GM19193 (cell line): ENCODE measurements around the gene KLF3.

Experiments used
- POLR2A ChIP-seq: IDR thresholded peaks from 4 replicates; pipeline ENCODE4 v1.6.1; 2011; ENCODE audit not compliant: insufficient read depth, insufficient read length; ENCODE audit errors: extremely low read depth

The KLF3 gene

DNA sequence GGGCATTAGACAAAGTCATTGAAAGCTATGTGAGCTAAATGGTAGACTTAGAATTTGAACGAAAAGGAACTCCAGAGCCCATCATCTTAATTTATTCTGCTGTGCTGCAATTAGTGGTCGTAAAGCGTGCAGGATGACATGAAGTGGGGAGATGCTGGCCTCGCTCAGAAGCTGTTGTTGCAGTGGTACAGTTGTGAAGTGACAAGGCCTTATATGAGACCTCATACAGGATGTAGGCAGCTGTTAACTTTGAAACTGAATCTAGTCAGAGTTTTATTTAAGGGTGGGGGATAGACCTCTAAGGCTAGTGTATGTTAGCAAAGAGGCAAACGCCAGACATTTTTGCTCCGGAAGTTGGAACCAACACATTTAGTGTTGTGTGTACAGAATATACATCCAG lies 13.4 kb downstream of the KLF3 start:
- TF ChIP-seq POLR2A, result no peak

DNA sequence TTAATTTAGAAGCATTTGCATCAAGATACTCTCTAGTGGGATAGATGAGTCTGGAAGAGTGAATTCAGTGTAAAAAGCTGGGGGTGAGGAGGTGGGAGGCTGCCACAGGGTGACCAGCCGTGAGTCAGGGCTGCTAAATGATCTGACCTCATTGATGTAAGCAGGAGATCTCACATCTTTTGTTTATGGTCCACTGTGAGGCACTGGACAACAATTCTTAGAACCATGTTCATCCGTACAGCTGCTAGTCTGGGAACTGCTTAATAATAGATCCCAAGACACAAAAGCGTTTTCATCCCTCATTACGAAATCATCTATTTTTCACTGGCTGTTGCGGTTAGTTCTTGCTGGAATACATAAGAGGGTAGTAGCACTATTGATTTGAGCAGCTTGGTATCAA lies 14.1 kb downstream of the KLF3 start:
- TF ChIP-seq POLR2A, result no peak

DNA sequence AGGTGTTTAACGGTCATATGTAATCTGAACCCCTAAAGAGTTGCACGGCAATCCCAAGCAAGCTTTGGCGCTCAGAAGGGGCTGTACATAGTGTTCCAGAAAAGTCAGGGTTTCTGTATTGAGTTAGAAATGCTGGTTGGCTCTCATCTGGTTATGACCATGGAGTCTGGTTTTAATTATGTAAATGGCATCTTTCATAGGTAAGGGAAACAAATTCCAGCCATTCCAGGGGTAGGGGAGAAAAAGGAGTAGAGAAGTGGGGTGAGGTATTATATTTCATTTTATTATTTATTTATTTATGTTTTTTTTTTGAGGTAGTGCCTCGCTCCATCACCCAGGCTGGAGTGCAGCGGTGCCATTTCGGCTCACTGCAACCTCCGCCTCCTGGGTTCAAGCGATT lies 15.9 kb downstream of the KLF3 start:
- TF ChIP-seq POLR2A, result no peak

DNA sequence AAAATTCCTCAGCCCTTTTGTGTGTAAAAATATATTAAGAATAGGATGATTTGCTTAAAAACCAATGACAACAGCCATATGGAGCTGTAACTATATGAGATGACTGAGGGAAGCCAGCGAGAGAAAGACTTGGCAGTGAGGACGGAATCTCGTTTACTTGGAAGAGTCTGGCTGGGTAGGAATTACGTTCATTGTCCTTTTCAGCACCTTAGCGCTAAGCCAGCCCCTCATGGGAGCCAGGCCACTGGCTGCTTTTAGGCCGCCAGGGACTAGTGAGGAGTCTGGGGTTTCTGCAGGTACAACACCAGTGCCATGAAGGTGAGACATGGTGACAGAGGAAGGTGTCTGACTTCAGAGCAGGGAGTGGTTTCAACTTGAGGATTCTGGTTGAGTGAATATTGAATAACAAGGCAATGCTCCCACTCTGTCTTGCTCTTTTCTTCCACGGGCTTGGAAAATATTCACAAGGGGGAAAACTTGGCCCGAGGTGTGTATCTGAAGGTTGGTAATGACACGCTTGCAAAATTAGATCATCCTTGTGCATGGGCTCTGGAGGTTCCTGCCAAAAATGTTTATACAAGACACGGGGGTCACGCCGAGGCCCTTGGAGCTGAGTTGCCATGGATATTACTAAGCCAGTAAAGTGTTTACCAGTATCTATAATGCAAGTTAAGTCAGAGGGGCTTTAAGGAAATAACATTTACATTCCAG lies 17.4 kb downstream of the KLF3 start:
- TF ChIP-seq POLR2A, result no peak

DNA sequence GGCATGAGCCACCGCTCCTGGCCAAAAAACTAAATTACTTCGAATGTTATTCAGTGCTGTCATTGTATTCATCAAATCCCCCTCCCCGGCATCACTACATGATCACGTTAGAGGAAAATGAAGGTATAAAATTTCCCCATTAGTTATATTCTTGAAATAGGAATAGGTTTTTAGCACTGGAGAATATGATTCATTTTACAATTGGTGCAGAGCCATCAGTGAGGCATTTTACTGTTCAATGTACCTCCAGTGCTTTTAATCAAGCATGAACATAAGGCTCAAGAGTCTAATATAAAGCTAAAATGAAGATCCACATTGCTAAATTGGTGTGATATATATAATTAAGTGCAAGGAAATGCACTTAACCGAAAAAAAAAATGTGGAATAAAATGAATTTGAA lies 18.3 kb downstream of the KLF3 start:
- no peak for TF ChIP-seq POLR2A

DNA sequence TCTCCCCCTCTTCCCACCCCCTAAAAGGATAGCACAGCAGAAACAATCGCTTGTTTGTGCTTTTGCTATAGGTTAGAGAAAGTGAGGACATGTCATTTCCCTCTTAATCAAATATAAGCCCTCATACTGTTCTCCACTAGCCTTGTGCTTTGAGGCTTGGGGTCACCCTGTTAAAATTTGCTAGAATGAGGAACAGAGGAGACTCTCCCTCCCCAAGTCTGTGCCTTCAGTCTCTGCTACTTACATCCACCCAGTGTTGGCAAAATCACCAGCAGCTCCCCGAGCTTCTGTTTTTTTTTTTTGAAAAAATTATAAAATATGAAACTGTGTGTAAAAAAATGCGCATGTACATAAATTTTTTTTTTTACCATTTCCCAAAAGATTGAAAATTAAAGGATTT lies 19.3 kb downstream of the KLF3 start:
- no peak for TF ChIP-seq POLR2A

DNA sequence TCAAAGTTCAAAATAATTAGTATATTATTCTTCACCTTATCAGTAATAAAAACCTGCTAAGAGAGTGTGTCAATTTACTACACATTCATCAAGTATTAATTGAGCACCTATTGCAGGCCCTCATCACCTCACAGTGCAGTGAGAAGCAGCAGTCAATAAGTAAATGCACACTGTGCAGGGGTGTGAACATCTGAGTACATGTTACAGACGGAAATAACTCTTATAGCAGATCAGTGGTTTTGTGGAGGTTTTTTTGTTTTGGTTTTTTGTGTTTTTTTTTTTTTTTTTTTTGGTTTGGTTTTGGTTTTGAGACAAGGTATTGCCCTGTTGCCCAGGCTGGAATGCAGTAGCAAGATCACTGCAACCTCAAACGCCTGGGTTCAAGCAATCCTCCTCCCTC lies 20.3 kb downstream of the KLF3 start:
- TF ChIP-seq POLR2A, result no peak

DNA sequence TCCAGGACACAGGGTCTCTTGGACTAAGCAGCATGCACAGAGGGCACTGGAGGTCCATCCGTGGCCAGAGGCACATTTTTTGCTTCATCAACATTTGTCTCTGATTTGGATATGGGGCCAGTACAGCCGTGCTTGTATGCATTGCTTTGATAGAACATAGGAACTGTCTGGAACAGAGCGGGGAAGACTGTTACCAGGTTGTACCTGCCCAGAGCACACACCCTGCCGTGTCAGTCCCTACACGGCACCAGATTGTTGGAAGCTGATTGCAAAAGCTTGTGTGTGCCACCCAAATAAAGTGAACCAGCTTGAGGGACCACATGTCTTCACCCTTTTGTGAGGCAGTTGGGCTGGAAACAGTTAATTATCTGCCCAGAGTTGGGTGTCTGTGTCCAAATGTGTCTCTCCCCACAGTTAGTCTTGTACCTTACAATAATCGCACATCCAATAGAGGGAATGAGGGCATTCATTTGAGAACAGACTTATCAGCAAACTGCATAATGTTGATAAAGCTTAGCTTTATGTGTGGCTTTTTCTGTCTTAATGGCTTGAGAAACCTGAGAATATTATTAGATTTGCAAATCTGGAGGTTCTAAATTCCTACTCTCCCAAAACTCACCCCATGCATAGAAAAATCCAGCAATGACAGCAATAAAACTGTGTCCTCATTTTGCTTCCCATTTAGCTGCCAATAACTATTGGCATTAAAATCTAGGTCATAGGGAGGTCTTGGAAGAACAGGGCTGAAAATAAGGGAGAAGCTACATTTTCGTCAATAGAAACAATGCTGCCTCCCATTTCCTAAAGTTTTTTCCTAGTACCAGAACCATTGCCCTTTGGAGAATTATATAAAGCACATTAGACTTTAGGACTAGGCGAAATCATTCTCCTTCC lies 21.2 kb downstream of the KLF3 start:
- no peak for TF ChIP-seq POLR2A

DNA sequence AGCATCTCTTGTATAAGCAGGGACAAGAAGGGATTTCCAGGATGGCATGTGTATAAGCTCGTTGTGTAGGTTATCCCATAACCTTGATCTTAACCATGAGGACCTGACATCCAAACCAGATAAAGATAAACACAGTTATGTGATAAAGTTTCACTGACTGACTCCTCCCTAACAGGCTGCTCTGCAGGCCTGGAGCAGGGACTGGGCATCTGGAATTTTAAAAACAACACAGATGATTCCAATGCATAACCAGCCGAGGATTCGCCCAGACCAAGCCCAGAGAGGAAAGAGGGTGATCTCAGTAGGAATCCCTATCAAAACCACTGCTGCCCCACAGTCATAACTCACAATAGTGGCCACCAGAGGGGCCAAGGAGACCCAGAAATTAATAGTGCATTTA lies 22.7 kb downstream of the KLF3 start:
- TF ChIP-seq POLR2A, result no peak

DNA sequence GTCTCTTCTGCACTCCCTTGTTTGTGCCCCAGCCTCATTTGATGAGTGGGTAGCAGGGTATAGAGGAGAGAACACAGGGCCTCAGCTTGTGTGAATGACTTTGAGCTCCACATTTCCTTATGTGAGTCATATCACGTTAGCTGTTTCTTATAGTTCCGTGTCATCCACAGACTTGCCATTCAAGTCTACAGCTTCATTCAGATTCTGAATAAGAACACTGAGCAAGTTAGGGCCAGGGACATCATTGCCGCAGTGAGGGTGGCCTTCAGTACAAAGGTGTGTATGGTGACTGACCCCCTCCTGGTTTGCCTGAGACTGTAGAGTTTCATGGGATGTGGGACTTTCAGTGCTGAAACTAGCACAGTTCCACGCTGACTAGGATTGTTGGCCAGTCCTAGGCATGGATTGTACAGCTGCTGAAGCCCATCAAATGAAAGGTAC lies 23.6 kb downstream of the KLF3 start:
- no peak for TF ChIP-seq POLR2A

DNA sequence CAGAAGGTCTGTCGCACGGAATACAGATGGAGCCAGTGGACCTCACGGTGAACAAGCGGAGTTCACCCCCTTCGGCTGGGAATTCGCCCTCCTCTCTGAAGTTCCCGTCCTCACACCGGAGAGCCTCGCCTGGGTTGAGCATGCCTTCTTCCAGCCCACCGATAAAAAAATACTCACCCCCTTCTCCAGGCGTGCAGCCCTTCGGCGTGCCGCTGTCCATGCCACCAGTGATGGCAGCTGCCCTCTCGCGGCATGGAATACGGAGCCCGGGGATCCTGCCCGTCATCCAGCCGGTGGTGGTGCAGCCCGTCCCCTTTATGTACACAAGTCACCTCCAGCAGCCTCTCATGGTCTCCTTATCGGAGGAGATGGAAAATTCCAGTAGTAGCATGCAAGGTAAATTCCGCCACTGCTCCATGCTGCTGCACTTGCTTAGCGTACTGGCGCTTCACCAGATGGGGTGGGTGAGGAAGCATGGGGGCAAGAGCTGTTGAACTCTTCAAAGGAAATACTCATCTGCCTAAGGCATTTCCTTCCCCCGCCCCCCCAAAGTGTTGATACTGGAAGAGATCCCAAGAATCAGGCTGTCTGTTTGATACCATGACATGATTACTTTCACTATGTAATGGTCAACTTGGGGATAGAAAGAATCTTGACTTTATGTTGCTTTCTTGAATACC lies 24.8 kb downstream of the KLF3 start:
- TF ChIP-seq POLR2A, result no peak

DNA sequence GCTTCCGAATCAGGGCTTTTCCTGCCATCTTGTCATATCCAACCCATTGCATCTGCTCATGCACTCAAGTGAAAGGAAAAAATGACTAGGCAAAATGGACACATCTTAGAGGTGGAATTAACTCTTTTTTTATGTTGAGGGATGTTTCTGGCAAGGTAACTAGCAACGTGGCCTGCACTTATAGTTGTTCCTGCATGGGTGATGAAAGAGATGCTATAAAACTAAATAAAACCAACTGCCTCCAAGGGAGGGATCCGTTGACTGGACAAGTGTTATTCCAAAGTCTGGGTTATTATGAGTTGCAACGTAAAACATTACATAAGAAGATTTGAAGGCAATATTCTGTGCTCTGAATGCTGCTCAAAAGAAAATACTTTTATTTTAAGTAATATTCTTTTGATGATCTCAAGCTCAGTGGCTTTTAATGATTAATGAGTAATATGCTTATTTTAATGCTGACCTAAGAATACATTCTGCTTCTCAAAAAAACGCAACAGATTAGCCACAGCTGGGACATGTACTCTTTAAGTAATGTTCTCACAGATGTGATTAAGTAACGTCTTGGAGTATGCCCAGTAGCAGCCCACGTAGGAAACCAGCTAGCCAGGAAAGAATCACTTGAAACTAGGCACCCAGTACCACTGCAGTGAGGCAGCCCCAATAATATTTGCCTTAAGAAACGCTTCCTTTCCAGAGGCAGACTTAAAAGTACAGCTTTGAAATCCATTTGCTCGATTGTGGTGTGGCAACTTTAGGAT lies 27.4 kb downstream of the KLF3 start:
- TF ChIP-seq POLR2A, result no peak

DNA sequence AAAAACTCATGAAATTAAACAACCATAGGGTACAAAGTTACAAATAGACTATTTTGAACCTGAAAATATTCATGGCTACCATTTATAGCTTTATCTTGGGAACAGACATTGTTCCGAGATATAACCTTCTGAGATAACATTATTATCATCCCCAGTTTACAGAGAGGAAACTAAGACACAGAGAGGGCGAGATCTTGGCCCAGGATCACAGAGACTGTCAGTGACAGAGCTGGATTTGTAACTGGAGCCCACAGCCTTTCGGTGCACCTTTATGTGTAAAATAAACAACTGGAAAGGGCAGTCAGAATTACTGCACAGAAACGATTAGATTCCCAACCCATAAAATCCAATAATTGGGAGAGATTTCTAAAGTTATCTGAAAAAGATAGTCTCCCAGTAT lies 28.4 kb downstream of the KLF3 start:
- TF ChIP-seq POLR2A, result no peak

DNA sequence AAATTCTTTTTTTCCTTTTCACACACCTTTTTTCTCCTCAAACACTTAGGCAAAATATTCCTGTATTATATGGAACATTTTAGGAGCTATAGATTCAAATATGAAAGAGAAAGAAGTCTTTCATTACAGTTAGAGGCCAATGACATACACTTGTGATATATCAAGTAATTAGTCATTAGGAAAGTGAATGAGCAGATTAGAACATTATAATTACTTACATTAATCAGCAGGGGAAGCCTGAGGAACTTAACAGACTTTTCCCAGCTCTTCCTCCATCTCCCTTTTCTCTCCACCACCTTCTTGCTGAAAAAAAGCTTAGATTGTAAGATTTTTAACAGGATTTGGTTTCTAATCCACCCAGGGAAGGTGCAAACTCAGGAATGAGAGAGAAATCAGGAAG lies 29.6 kb downstream of the KLF3 start:
- TF ChIP-seq POLR2A, result no peak

DNA sequence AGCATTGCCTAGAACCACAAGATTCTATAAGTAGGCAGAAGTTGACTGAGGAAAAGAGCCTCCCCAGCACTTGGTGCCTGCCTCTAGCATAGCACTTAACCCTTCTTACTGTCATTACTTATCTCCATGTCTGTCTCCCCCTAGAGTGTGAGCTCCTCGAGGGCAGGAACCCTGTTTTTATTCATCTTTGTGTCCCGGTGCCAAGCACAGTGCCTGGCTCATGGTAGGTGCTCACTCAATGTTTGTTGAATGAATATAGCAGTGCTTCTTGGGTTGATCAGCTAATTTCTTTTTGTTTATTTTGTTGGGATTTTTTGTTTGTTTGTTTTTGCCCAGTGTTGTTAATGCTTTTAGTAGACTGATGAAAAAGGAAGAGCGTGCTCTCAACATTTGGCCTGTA lies 30.3 kb downstream of the KLF3 start:
- TF ChIP-seq POLR2A, result no peak
